Measurements from ENCODE around the gene ZBTB46.

The ZBTB46 gene

DNA sequence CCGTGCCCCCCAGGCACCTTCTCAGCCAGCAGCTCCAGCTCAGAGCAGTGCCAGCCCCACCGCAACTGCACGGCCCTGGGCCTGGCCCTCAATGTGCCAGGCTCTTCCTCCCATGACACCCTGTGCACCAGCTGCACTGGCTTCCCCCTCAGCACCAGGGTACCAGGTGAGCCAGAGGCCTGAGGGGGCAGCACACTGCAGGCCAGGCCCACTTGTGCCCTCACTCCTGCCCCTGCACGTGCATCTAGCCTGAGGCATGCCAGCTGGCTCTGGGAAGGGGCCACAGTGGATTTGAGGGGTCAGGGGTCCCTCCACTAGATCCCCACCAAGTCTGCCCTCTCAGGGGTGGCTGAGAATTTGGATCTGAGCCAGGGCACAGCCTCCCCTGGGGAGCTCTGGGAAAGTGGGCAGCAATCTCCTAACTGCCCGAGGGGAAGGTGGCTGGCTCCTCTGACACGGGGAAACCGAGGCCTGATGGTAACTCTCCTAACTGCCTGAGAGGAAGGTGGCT is 133.7 kb downstream of the ZBTB46 start:
- no peak for DNase-seq (ENCODE audit: low read depth in 3 of 3, low spot score in 1 of 3)

DNA sequence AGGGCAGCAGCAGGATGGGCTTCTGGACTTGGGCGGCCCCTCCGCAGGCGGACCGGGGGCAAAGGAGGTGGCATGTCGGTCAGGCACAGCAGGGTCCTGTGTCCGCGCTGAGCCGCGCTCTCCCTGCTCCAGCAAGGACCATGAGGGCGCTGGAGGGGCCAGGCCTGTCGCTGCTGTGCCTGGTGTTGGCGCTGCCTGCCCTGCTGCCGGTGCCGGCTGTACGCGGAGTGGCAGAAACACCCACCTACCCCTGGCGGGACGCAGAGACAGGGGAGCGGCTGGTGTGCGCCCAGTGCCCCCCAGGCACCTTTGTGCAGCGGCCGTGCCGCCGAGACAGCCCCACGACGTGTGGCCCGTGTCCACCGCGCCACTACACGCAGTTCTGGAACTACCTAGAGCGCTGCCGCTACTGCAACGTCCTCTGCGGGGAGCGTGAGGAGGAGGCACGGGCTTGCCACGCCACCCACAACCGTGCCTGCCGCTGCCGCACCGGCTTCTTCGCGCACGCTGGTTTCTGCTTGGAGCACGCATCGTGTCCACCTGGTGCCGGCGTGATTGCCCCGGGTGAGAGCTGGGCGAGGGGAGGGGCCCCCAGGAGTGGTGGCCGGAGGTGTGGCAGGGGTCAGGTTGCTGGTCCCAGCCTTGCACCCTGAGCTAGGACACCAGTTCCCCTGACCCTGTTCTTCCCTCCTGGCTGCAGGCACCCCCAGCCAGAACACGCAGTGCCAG is 134.3 kb downstream of the ZBTB46 start, which contains the start of gene TNFRSF6B:
TNFRSF6B (plus strand) TSS at position 25 of the 729 bp plus-strand sequence; CDS start at position 141, 116 bp downstream.
- DNase-seq (ENCODE audit: low read depth in 3 of 3, low spot score in 1 of 3), result no peak

DNA sequence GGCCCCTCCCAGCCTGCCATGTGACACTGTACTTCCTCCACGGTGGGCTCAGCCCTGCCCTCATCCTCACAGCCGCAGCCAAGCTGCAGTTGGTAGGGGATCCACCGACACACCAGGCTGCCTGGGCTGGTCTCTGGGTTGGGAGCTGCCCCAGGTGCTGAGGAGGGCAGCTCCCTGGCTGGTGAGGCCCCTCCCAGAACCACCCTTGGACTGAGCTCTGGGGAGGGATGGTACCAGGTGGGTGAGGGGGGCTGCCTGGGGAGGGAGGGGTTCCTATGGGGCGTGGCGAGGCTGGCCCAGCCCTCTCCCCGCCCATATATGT is 134.8 kb downstream of the ZBTB46 start:
- no peak for DNase-seq (ENCODE audit: low read depth in 3 of 3, low spot score in 1 of 3)

DNA sequence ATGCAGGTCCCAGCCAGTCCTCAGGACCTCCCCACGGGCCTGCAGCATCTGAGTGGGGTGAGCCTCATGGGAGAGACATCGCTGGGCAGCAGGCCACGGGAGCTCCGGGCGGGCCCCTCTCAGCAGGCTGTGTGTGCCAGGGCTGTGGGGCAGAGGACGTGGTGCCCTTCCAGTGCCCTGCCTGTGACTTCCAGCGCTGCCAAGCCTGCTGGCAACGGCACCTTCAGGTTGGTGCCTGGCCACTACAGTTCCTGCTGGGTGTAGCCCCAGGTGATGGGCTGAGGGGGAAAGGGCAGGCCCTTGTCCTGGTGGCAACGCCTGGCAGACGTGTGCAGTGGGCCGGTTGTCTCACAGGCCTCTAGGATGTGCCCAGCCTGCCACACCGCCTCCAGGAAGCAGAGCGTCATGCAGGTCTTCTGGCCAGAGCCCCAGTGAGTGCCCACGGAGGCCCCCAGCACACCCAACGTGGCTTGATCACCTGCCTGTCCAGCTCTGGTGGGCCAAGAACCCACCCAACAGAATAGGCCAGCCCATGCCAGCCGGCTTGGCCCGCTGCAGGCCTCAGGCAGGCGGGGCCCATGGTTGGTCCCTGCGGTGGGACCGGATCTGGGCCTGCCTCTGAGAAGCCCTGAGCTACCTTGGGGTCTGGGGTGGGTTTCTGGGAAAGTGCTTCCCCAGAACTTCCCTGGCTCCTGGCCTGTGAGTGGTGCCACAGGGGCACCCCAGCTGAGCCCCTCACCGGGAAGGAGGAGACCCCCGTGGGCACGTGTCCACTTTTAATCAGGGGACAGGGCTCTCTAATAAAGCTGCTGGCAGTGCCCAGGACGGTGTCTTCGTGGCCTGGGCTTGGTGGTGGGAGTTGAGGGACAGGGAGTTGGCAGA is 135.4 kb downstream of the ZBTB46 start:
- DNase-seq (ENCODE audit: low read depth in 3 of 3, low spot score in 1 of 3), result no peak

DNA sequence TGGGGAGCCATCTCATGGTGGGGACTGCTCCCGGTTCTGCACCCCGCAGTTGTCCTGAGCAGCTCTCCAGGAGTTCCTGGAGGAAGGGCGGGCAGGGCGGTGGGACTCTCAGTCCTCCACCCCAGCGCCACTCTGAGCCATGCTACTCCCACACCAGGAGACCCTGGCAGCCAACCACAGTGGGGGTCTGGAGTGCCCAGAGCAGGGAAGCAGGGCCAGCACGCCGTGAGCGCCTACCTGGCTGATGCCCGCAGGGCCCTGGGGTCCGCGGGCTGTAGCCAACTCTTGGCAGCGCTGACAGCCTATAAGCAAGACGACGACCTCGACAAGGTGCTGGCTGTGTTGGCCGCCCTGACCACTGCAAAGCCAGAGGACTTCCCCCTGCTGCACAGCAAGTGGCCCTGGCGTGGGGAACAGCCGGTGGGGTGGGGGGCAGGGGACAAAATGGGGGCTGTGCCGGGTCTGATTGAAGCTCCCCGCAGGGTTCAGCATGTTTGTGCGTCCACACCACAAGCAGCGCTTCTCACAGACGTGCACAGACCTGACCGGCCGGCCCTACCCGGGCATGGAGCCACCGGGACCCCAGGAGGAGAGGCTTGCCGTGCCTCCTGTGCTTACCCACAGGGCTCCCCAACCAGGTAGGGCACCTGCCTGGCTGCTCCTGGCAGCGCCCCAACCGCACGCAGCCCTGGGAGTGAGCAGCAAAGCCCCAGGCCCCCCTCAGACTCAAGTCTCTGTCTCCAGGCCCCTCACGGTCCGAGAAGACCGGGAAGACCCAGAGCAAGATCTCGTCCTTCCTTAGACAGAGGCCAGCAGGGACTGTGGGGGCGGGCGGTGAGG is 136.3 kb downstream of the ZBTB46 start:
- no peak for DNase-seq (ENCODE audit: low read depth in 3 of 3, low spot score in 1 of 3)

DNA sequence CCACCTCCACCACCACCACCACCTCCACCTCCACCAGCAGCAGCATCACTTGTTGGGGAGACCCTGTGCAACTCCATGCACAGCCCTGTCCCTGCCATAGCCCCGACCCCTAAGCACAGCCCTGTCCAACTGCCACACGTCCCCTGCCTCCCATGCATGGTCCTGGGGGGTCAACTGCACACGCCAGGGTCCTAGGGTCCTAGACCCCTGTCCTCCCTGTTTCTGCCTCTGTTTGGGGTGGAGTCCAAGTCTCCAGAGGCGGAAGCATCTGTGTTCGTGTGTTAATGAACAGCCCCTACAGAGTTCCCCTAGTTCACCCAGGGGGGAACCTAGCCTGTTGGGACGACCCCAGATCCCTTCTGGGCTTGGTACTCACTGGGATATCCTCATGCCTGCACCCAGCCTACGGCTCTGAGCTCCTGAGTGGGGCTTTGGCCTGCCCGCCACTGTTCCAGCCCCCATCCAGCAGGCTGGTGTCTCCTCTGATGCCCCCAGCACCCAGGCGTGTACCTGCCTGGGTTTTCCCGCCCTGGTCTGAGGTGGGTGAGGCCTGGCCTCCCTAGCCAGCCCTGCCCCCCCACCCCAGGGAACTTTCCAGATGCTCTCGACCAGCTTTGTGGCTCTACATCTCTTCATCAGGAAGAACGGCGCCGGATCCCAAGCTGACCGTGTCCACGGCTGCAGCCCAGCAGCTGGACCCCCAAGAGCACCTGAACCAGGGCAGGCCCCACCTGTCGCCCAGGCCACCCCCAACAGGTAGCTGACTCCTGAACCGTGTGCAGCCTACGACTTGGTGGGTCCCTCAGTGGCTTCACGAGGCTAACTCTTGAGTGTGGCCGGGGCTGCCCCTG is 137.1 kb downstream of the ZBTB46 start:
- no peak for DNase-seq (ENCODE audit: low read depth in 3 of 3, low spot score in 1 of 3)
